GM18867 (cell line): ENCODE data around the gene ODAD4.
A peak's percentile ranks its signal among the peaks of the same experiment; 100 is the strongest.
"Not testable (repeated sequence)": the region's sequence is repeated elsewhere in the genome, so short reads cannot be mapped to it uniquely, and the experiment has no call there.

Source experiments
- ATAC-seq: cut with Tn5 transposase; IDR thresholded peaks from one replicate; pipeline ENCODE4 v1.9.1; 2021; ENCODE audit warnings: mild to moderate bottlenecking, moderate library complexity; ENCODE audit not compliant: unreplicated experiment

ODAD4 gene

GRCh38 chr17:41910701-41911391 is 19.6 kb upstream of the ODAD4 start:
- ATAC-seq, result no peak

DNA sequence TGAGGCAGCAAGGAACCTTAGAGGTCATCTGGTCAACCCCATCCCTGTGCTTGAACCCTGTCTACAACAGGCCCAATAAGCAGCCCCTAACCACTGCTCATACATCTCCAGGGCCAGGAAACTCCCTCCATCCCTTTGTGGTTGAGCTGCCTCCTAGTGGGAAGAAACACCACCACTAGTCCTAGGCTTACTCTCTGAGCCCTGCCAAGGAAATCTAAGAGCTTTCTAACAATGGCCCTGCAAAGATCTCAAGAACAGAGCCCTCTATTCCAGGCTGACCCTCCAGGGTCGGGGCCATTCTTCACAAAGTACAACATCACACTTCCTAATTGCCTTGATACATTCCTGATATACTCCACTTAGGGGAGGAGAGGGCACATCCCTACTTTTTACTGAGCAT is 17.5 kb upstream of the ODAD4 start:
- no peak for ATAC-seq

DNA sequence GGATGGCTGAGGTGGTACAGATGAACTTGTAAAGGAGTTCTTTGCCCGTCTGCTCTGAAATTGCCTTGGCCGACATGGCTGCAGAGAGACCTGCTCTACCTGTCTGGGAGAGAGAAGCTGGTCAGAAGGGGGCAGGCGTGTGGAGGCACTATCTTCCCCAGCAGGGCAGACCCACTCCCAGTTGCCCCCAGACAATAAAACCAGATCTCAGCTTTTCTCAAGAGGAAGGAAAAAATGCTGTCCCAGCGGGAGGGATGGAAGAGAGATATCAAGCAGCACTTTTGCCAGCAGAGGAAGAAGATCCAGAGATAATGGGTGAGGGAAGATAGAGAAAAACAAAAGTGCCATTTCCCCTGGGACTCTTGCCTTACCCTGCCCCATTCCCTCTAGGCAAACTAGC is 16.6 kb upstream of the ODAD4 start:
- no peak for ATAC-seq

- no peak for ATAC-seq
Measured at GRCh38 chr17:41914358-41914766, 16.1 kb upstream of the ODAD4 start.

DNA sequence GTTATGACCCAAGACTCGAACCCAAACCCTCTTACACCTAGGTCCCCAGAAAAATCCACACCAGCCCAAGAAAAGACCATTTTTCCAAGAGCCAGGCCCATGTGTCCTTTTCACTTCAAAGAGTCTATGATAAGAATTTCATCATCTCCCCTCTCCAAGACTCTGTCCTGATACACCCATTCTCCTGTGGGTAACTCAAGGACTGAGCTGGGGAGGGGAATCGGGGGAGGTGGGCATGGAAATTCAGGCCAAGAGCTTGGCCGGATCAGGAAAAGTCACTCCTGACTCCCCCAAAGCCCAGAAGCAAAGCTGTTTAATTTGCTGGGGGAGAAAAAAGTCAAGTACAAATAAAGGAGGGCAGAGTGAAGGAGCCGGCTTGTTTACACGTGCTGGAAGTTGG is 15.4 kb upstream of the ODAD4 start:
- no peak for ATAC-seq

DNA sequence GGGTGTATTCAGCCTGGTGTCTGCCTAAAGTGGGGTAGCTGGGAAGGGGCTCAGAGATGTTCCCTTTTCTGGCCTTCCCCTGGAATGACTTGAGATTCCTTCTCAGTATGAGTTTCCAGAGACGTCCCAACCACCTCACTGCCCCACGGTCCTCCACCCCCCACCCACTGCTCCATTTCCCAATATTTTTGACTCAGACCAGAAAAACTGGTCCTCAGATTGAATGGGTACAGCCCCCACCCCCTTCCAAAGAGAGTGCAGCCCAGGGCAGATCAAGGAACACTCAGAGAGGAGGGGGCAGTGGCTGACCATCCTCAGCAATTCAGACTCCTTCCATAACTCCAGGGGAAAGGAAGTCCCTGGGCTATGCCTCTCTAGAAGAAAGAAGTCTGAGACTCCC is 14.9 kb upstream of the ODAD4 start:
- no peak for ATAC-seq

GRCh38 chr17:41917192-41917591 is 13.2 kb upstream of the ODAD4 start:
- ATAC-seq, result no peak

GRCh38 chr17:41917679-41918313 is 12.6 kb upstream of the ODAD4 start:
- ATAC-seq, result peak; percentile 6

DNA sequence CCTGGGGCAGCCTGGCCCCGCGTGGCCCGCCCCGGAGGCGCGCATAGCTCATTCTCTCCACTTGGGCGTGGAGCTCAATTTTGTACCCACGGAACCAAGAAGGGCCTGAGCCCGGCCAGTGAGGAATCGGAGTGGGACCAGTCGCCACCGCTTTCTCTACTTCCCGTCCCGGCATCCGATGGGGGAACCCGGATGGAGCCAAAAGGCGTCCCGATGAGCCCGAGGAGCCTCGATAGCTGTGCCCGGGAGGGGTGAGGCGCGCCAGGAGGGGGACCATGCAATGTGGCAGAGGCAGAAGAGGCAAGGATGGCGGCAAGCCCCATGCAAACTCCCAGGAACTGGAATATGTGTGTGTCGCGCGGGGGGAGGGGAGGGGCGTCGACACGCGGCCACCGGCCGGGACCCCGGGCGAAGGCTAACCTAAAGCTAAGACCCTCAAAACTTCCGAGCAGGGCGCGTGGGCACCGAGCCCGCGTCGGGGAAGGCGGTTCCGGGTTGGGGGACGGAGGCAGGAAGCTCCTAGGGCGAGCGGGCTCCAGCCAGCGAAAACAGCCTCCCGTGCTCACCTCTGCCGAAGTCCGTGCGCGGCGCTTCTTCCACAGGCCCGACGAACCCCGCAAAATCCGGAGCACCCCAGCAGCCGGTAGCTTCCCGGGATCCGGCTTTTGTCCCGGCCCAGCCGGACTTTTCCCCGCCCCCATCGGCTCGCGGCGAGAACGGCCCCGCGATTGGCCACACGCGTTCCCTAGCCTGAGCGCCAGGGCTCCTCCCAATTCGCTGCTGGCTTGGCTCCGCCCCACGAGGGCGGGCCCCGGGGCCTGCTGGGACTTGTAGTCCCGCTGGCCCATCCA is 11.9 kb upstream of the ODAD4 start, which contains the start of gene ACLY:
Gene ACLY, minus strand, starts transcription at position 638 of the 851 bp plus-strand sequence. CDS start 5,078 bp downstream, outside the sequence.
- ATAC-seq, result peak; percentile 93

- no peak for ATAC-seq
Measured at GRCh38 chr17:41919165-41919817, 11.1 kb upstream of the ODAD4 start.

GRCh38 chr17:41919840-41920579 is 10.4 kb upstream of the ODAD4 start:
- ATAC-seq, result no peak

GRCh38 chr17:41920580-41920955 is 9.8 kb upstream of the ODAD4 start:
- no peak for ATAC-seq

GRCh38 chr17:41925991-41926590 is 4.3 kb upstream of the ODAD4 start:
- ATAC-seq, result no peak

DNA sequence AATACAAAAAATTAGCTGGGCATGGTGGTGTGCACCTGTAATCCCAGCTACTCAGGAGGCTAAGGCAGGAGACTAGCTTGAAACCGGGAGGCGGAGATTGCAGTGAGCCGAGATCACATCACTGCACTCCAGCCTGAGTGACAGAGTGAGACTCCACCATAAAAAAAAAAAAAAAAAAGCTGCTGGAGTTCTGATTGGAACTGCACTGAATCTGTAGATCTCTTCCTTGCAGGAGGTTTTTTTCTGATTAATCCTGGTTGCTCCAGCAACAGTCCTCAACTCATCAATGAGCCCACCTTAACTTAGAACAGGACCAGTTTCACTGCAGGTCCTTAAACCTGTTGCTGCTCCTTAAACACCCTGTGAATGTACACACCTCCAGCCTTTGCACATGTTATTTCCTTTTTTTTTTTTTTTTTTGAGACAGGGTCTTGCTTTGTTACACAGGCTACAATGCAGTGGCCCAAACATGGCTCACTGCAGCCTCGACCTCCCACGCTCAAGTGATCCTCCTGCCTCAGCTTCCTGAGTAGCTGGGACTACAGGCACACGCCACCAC is 1.6 kb upstream of the ODAD4 start:
- ATAC-seq, result no peak

- not testable (repeated sequence) for ATAC-seq
Measured at GRCh38 chr17:41930833-41931156, 378 bp downstream of the ODAD4 start.

DNA sequence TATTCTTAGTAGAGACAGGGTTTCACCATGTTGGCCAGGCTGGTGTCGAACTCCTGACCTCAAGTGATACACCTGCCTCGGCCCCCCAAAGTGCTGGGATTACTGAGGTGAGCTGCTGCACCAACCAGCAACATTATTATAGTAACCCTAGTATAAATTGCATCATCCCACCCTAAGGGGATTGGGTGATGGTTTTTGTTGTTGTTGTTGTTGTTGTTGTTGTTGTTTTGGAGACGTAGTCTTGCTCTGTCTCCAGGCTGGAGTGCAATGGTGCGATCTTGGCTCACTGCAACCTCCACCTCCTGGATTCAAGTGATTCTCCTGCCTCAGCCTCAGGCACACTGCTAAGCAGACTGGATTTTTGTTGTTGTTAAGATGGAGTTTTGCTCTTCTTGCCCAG is 1.3 kb downstream of the ODAD4 start:
- ATAC-seq, result not testable (repeated sequence)

GRCh38 chr17:41932816-41933389 is 2.5 kb downstream of the ODAD4 start:
- no peak for ATAC-seq

DNA sequence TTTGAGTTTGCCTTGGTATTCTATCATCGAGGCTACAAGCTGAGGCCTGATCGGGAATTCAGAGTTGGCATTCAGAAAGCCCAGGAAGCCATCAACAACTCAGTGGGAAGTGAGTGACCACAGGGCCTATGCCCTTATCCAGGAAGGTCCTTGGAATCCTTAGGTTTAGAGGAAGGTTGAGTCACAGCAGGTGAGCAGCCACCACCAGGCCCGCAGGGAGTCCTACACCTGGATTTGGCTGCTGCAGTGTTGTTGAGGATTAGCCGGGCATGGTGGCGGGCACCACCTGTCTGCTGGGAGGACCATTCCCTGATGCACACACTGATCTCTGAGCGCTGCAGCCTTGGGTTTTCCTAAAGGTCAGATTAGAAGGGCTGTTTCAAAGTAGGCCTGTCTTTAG is 5.2 kb downstream of the ODAD4 start:
- ATAC-seq, result no peak
